ENCODE measurements around the gene SSX2IP. TPM values are rescaled to one million over a fixed set of nuclear protein-coding genes. Genes with fewer than 3 reads are reported as not detected.
A peak's percentile ranks its signal among the peaks of the same experiment; 100 is the strongest.

SSX2IP gene
- total and polyA plus RNA-seq, 9 of the 15 experiments (the other 6 are each of a cell fraction or from before 2014, with no cell fraction given): 20.6 to 96.7 (median 61.7) TPM

GRCh38 chr1:84675106-84675505 lies 15.2 kb downstream of the SSX2IP start:
- Histone ChIP-seq H3K27ac (ENCODE audit: extremely low read depth, low read depth, low read length) (no peak overlapping the region), H3K9me3 (replicated peaks; ENCODE audit: control insufficient read depth, insufficient read depth, low read depth, low read length) (no peaks in the 10 kb centered on the region), H3K36me3 (ENCODE audit: control insufficient read depth, insufficient read depth, low read length) (peaks cover 53% of the 10 kb centered on the region), H3K9me1 (ENCODE audit: control insufficient read depth, insufficient read depth, low read length) (no peaks in the 10 kb centered on the region), H3K4me3 (no peak overlapping the region), H3K4me2 (ENCODE audit: insufficient read depth, low read length) (no peak overlapping the region), H4K20me1 (replicated peaks; ENCODE audit: control insufficient read depth, insufficient read depth, low read length) (peaks cover 11% of the 10 kb centered on the region; the same call in 1 of the 2 replicates), H3K27me3 (ENCODE audit: control insufficient read depth in 2 of 2, insufficient read depth in 2 of 2, low read length in 2 of 2) (no peaks in the 10 kb centered on the region), H3K79me2 (ENCODE audit: control insufficient read depth, insufficient read depth, low read length) (peaks cover 98% of the 10 kb centered on the region), H3K9ac (ENCODE audit: insufficient read depth in 1 of 2, low read depth in 2 of 2, low read length in 2 of 2) (no peak overlapping the region), H3K4me1 (replicated peaks in 1 of 2; ENCODE audit: control insufficient read depth in 2 of 2, insufficient read depth in 2 of 2, low read length in 2 of 2) (peaks cover 3 to 10% of the 10 kb centered on the region in 2 experiments; a peak in 3 of 5 replicates), H2AFZ (ENCODE audit: low read depth, low read length) (no peak overlapping the region)
- POLR2A ChIA-PET: interaction anchor here (0.6 to 8.7 kb wide), 3 partner anchors 11 to 636 kb away, joined by 3 to 56 read pairs (median 3); partner anchors contain the start of gene SSX2IP
- in situ Hi-C loops (cut with MboI) (no loop called here), intact Hi-C loops (cut with micrococcal nuclease) (no loop called here)
- no TSS peak for BruUV-seq (replicated peaks)
- FAIRE-seq: no peak
- no peak for ATAC-seq
- CTCF ChIA-PET (ENCODE audit: low intra/inter-chr PET ratio): no interaction called here
- no peak for DNase-seq (ENCODE audit: extremely low read depth in 1 of 4, low spot score in 3 of 4)
- 26% methylated on average over 1 of the region's 1 CpG for WGBS (ENCODE audit: insufficient coverage, low coverage, missing lambda C conversion rate)
- TF ChIP-seq ZNF717 (CRISPR knock-in tag; IDR thresholded peaks at IDR 0.05) (no peak), GMEB1 (CRISPR knock-in tag; IDR thresholded peaks at IDR 0.05) (no peak), LCOR (CRISPR knock-in tag; IDR thresholded peaks at IDR 0.05) (no peak), RFX1 (IDR thresholded peaks at IDR 0.05) (peak; percentile 81), ADNP (tag; IDR thresholded peaks at IDR 0.05) (no peak), BCLAF1 (IDR thresholded peaks at IDR 0.05; ENCODE audit: borderline replicate concordance in 1 of 2, control insufficient read depth in 1 of 2, low read depth in 2 of 2, low read length in 1 of 2) (no peak), SETDB1 (IDR thresholded peaks at IDR 0.05; ENCODE audit: low read length) (no peak), DNMT1 (IDR thresholded peaks at IDR 0.05) (no peak)

All from K562 (cell line).